Suprapubic skin (tissue), 4 donors: ENCODE results near the gene LIN37.
"Not testable (repeated sequence)": the region's sequence is repeated elsewhere in the genome, so short reads cannot be mapped to it uniquely, and the experiment has no call there.

Source experiments
- EP300 ChIP-seq: sonication (generic); formaldehyde crosslinking; IDR thresholded peaks from one replicate; pipeline ENCODE4 v1.6.1; 2017; ENCODE audit warnings: antibody characterized with exemption
- POLR2A ChIP-seq, 2 donors: fragments of 450-650 bp; IDR thresholded peaks; one replicate each; pipeline ENCODE4 v1.6.1; 2017; ENCODE audit warnings: antibody characterized with exemption in 2 of 2, mild to moderate bottlenecking in 2 of 2, moderate library complexity in 2 of 2
- POLR2AphosphoS5 ChIP-seq, 3 donors: sonication (generic); formaldehyde crosslinking; IDR thresholded peaks; one replicate each; pipeline ENCODE4 v1.6.1; 2017; ENCODE audit warnings: antibody characterized with exemption in 3 of 3
- TF ChIP-seq, protein P1 (sequence below), 2 donors: fragments of 200-600 bp in 1 of 2; fragments of 450-650 bp in 1 of 2; sonication (generic) in 1 of 2; IDR thresholded peaks; one replicate each; pipeline ENCODE4 v1.5.1; 2016 to 2019; ENCODE audit warnings: antibody characterized with exemption in 2 of 2, mild to moderate bottlenecking in 1 of 2, moderate library complexity in 1 of 2

DNA sequence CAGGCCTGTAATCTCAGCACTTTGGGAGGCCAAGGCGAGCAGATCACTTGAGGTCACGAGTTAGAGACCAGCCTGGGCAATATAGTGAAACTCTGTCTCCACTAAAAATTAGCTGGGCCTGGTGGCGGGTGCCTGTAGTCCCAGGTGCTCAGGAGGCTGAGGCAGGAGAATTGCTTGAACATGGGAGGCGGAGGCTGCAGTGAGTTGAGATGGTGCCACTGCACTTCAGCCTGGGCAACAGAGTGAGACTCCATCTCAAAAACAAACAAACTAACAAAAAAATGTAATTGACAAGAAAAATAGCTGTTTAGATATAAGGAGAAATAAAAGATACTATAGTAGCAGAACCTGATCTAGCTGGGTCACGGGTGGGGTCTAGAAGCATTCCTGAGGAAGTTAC lies 24.0 kb downstream of the LIN37 start:
- TF ChIP-seq, protein P1, sequence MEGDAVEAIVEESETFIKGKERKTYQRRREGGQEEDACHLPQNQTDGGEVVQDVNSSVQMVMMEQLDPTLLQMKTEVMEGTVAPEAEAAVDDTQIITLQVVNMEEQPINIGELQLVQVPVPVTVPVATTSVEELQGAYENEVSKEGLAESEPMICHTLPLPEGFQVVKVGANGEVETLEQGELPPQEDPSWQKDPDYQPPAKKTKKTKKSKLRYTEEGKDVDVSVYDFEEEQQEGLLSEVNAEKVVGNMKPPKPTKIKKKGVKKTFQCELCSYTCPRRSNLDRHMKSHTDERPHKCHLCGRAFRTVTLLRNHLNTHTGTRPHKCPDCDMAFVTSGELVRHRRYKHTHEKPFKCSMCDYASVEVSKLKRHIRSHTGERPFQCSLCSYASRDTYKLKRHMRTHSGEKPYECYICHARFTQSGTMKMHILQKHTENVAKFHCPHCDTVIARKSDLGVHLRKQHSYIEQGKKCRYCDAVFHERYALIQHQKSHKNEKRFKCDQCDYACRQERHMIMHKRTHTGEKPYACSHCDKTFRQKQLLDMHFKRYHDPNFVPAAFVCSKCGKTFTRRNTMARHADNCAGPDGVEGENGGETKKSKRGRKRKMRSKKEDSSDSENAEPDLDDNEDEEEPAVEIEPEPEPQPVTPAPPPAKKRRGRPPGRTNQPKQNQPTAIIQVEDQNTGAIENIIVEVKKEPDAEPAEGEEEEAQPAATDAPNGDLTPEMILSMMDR (IDR thresholded peaks at IDR 0.05), result not testable (repeated sequence)
- not testable (repeated sequence) for TF ChIP-seq EP300; POLR2A (IDR thresholded peaks at IDR 0.05); POLR2AphosphoS5 (IDR thresholded peaks at IDR 0.05)
